ENCODE results near the gene GABPB1.

DNA sequence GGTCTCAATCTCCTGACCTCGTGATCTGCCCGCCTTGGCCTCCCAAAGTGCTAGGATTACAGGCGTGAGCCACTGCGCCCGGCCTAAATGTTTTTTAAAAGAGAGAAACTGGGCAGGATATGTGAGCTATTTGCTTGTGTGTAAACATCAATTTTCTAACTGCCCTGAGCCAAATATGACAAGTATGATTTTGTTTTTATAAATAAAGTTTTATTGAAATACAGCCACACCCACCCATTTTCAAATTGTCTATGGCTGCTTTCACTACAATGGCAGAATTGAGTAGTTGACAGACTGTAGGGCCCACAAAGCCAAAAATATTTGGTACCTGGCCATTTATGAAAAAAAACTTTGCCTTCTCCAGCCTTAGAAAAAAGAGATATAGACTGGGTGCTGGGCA is 73.6 kb downstream of the GABPB1 start:
- TF ChIP-seq, protein P1, sequence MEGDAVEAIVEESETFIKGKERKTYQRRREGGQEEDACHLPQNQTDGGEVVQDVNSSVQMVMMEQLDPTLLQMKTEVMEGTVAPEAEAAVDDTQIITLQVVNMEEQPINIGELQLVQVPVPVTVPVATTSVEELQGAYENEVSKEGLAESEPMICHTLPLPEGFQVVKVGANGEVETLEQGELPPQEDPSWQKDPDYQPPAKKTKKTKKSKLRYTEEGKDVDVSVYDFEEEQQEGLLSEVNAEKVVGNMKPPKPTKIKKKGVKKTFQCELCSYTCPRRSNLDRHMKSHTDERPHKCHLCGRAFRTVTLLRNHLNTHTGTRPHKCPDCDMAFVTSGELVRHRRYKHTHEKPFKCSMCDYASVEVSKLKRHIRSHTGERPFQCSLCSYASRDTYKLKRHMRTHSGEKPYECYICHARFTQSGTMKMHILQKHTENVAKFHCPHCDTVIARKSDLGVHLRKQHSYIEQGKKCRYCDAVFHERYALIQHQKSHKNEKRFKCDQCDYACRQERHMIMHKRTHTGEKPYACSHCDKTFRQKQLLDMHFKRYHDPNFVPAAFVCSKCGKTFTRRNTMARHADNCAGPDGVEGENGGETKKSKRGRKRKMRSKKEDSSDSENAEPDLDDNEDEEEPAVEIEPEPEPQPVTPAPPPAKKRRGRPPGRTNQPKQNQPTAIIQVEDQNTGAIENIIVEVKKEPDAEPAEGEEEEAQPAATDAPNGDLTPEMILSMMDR (IDR thresholded peaks at IDR 0.05; ENCODE audit: low read depth, low read length), result no peak
- TF ChIP-seq POLR2A (IDR thresholded peaks at IDR 0.05; ENCODE audit: extremely low read depth, insufficient read length), result no peak
- TF ChIP-seq, protein P2, sequence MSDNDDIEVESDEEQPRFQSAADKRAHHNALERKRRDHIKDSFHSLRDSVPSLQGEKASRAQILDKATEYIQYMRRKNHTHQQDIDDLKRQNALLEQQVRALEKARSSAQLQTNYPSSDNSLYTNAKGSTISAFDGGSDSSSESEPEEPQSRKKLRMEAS (IDR thresholded peaks at IDR 0.05; ENCODE audit: low read depth, low read length), result no peak

All from NB4 (cell line).